Thyroid gland (tissue), 4 donors: Measurements from ENCODE around the gene FLRT2. TPM values are rescaled to one million over a fixed set of nuclear protein-coding genes. Genes with fewer than 3 reads are reported as not detected.

ENCODE experiments used
- DNase-seq, 2 donors: peaks; one replicate each; pipeline ENCODE4 v3.0.0-alpha.2; 2019
- H3K27ac ChIP-seq, 3 donors: fragments of 200-600 bp; sonication (generic); 1 replicate in 2 of 3; 2 replicates in 1 of 3; pipeline ENCODE4 v1.5.1; 2016 to 2019; ENCODE audit warnings: mild to moderate bottlenecking in 1 of 3, moderate library complexity in 1 of 3
- H3K27me3 ChIP-seq: fragments of 200-600 bp; sonication (generic); one replicate; pipeline ENCODE4 v1.5.1; 2019
- H3K36me3 ChIP-seq, 2 donors: fragments of 200-600 bp; sonication (generic); one replicate each; pipeline ENCODE4 v1.5.1; 2016 to 2019
- H3K4me1 ChIP-seq, 2 donors: fragments of 200-600 bp; sonication (generic); one replicate each; pipeline ENCODE4 v1.5.1; 2017 to 2019
- H3K4me3 ChIP-seq, 3 donors: fragments of 200-600 bp; sonication (generic); replicated peaks in 1 of 3; 1 replicate in 2 of 3; 2 replicates in 1 of 3; pipeline ENCODE4 v1.5.1; 2016; ENCODE audit warnings: mild to moderate bottlenecking in 1 of 3
- H3K9me3 ChIP-seq: fragments of 200-600 bp; sonication (generic); one replicate; pipeline ENCODE4 v1.5.1; 2017
- CTCF ChIP-seq, 6 experiments: fragments of 200-600 bp in 3 of 6; fragments of 450-650 bp in 3 of 6; sonication (generic) in 3 of 6; IDR thresholded peaks; one replicate each; pipeline ENCODE4 v1.5.1; 2016 to 2019; ENCODE audit warnings: antibody characterized with exemption in 6 of 6, mild to moderate bottlenecking in 2 of 6, inconsistent platforms in 1 of 6, moderate library complexity in 1 of 6
- POLR2A ChIP-seq, 2 donors: fragments of 450-650 bp; IDR thresholded peaks; one replicate each; pipeline ENCODE4 v1.6.1; 2017; ENCODE audit warnings: antibody characterized with exemption in 2 of 2, mild to moderate bottlenecking in 2 of 2, moderate library complexity in 1 of 2
- WGBS, 2 donors: methylation state at CpG; one replicate each; pipeline ENCODE4 v1.1.5; 2017; 5-methylcytosine and 5-hydroxymethylcytosine counted together
- intact Hi-C: fragments of 100-400 bp; cut with DNase I; formaldehyde crosslinking; loops from one replicate; pipeline ENCODE4 v1.15.1; 2023
- total RNA-seq, 4 donors: library from RNA; depleted of rRNA; stranded (reverse); fragments of >200 nt; gene quantifications; one replicate each; pipeline ENCODE4 v1.2.3, GENCODE V29; 2016

The FLRT2 gene
- total RNA-seq, 4 donors from 2014 or later, result 9.3 to 38.9 (median 23.5) TPM

- TF ChIP-seq POLR2A (IDR thresholded peaks at IDR 0.05) (no peak), CTCF (IDR thresholded peaks at IDR 0.05) (no peak)
- DNase-seq, result no peak
- H3K27me3 ChIP-seq, result no peaks in the 10 kb centered on the region
- H3K4me1 ChIP-seq, result no peaks in the 10 kb centered on the region
- intact Hi-C loops, result no loop called here
- 84 to 85% methylated on average over 6 of the region's 6 CpGs for WGBS, 2 donors
- no peak overlapping the region for H3K27ac ChIP-seq
- no peaks in the 10 kb centered on the region for H3K9me3 ChIP-seq
- H3K36me3 ChIP-seq, result no peaks in the 10 kb centered on the region
- H3K4me3 ChIP-seq, result no peak overlapping the region
Measured at GRCh38 chr14:85602345-85602744, 72.4 kb downstream of the FLRT2 start.

GRCh38 chr14:85604021-85604420 lies 74.1 kb downstream of the FLRT2 start:
- no peaks in the 10 kb centered on the region for H3K4me1 ChIP-seq
- WGBS, 2 donors, result 90 to 94% methylated on average over 4 of the region's 4 CpGs
- H3K27ac ChIP-seq, result no peak overlapping the region
- no peak for DNase-seq
- H3K4me3 ChIP-seq, result no peak overlapping the region
- TF ChIP-seq POLR2A (IDR thresholded peaks at IDR 0.05) (no peak), CTCF (IDR thresholded peaks at IDR 0.05) (no peak)
- no peaks in the 10 kb centered on the region for H3K9me3 ChIP-seq
- H3K36me3 ChIP-seq, result no peaks in the 10 kb centered on the region
- intact Hi-C loops, result no loop called here
- no peaks in the 10 kb centered on the region for H3K27me3 ChIP-seq

- TF ChIP-seq POLR2A (IDR thresholded peaks at IDR 0.05) (no peak), CTCF (IDR thresholded peaks at IDR 0.05) (no peak)
- intact Hi-C loops, result no loop called here
- WGBS, 2 donors, result 44 to 52% methylated on average over 2 of the region's 2 CpGs
- Histone ChIP-seq H3K27ac (no peak overlapping the region), H3K4me1 (no peaks in the 10 kb centered on the region), H3K36me3 (no peaks in the 10 kb centered on the region), H3K4me3 (no peak overlapping the region), H3K27me3 (no peaks in the 10 kb centered on the region), H3K9me3 (no peaks in the 10 kb centered on the region)
- DNase-seq, result no peak
Measured at GRCh38 chr14:85604714-85605113, 74.8 kb downstream of the FLRT2 start.

GRCh38 chr14:85607651-85608081 lies 77.7 kb downstream of the FLRT2 start:
- intact Hi-C loops, result no loop called here
- no peak for TF ChIP-seq CTCF (IDR thresholded peaks at IDR 0.05)
- no peak for TF ChIP-seq POLR2A (IDR thresholded peaks at IDR 0.05)
- H3K9me3 ChIP-seq, result no peaks in the 10 kb centered on the region

GRCh38 chr14:85613496-85613895 lies 83.6 kb downstream of the FLRT2 start:
- no peak for DNase-seq
- no peak overlapping the region for H3K4me3 ChIP-seq
- H3K9me3 ChIP-seq, result no peaks in the 10 kb centered on the region
- TF ChIP-seq POLR2A (IDR thresholded peaks at IDR 0.05) (no peak), CTCF (IDR thresholded peaks at IDR 0.05) (no peak)
- H3K27me3 ChIP-seq, result no peaks in the 10 kb centered on the region
- intact Hi-C loops, result no loop called here
- no peaks in the 10 kb centered on the region for H3K36me3 ChIP-seq
- no peak overlapping the region for H3K27ac ChIP-seq
- no peaks in the 10 kb centered on the region for H3K4me1 ChIP-seq
- WGBS, 2 donors, result 69 to 80% methylated on average over 5 of the region's 5 CpGs

More at GRCh38 chr14:85607651-85608081, 77.7 kb downstream of the FLRT2 start:
- DNase-seq, result no peak
- Histone ChIP-seq H3K36me3 (no peaks in the 10 kb centered on the region), H3K4me3 (no peak overlapping the region), H3K27ac (no peak overlapping the region), H3K27me3 (no peaks in the 10 kb centered on the region), H3K4me1 (no peaks in the 10 kb centered on the region)
- 83 to 93% methylated on average over 3 of the region's 3 CpGs for WGBS, 2 donors
